ENCODE results near the gene GAB3.

The GAB3 gene, protein sequence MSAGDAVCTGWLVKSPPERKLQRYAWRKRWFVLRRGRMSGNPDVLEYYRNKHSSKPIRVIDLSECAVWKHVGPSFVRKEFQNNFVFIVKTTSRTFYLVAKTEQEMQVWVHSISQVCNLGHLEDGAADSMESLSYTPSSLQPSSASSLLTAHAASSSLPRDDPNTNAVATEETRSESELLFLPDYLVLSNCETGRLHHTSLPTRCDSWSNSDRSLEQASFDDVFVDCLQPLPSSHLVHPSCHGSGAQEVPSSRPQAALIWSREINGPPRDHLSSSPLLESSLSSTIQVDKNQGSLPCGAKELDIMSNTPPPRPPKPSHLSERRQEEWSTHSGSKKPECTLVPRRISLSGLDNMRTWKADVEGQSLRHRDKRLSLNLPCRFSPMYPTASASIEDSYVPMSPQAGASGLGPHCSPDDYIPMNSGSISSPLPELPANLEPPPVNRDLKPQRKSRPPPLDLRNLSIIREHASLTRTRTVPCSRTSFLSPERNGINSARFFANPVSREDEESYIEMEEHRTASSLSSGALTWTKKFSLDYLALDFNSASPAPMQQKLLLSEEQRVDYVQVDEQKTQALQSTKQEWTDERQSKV

DNA sequence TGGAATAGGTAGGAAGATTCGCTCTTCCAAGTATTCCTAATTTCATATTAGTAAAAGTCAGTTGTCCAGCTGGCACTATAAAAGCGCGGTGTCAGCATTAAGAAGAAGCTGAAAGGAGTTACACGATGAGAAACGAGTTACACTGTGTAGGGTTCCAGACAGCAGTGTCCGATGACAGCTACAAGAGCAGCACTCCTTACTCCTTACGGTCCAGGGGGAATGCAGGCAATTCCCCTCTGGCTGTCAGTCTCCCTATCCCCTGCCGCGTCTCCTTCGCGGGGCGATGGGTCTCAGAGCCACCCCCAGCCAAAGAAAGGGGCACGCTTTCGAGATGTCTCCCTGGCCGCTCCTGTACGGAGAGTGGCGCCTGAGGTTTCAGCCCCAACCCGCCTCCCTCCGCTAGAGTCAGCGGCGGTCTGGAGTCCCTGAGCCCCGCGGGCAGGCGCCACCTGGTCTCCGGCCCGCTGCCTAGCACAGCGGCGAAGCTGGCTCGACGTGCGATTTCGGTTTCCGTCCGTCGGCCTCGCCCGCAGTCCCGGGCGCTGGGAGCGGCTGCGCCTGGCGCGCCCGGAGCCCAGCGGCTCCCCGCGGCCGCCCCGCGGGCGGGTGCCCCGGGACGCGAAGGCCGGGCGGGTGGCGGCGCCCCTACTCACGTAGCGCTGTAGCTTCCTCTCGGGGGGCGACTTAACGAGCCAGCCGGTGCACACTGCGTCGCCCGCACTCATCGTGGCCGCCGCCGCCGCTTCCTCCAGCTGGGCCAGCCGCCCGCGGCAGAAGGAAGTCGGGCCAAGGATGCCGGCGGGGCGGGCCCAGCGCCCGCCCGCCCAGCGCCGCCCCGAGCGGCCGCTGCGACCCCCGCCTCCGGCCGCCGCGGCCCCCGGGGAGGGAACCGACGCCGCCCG lies at the start of gene GAB3:
Gene GAB3, minus strand, starts transcription at position 777 of the 902 bp plus-strand sequence. Its CDS starts 52 bp downstream, at position 725.
- DNase-seq, result peak; percentile 41

DNA sequence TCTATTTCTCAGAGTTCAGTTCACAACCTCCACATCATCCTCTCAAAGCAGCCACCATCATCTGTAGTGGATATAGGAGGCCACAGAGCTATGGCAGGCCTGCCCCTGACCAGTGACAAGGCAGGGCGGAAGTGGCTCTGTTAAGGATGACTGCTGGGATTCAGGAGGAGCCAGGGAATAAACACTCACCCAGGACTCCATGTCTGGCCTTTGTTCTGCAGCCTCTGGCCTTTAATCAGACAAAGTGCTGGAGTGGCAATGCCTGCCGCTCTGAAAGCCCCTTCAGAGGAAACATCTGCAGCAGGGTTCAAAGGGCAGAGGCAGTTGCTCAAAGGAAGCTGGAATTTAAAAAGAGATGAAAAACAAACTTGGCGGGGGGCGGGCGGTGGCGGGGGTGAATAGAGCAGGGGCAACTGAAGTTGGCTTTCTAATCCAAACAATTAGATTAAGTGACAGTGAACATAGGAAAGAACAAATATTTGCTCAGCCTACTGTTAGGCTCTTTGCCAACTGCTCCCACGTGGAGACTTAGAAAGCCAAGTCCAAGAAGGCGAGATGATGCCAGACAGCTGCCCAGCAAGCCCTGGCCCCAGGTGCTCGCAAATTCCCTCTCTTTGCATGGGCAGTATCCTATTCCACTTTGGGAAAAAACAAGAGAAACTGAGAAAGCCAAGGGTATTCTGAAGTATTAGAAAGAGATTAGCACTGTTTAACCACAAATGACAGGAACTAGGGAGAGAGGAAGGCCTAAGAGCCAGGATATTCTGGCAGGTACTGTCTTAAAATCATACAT lies 48.9 kb upstream of the GAB3 start:
- DNase-seq, result no peak

DNA sequence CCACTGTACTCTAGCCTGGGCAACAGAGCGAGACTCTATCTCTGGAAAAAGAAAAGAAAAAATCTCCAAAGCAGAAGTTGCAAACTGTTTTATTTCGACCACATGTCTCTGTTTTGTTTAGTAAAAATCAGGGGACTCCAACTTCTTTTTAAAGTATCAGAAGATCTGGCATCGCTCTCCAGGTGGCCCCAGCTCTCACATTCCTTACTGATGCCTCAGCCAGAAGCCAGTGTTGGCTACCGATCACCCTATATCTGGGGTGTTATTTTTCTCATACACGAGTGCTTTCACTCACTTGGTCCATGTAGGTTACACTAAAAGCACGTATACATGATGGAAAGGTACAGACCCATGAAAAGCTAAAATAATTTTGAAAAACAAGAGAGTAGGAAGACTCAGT lies 46.1 kb upstream of the GAB3 start:
- DNase-seq, result no peak

DNA sequence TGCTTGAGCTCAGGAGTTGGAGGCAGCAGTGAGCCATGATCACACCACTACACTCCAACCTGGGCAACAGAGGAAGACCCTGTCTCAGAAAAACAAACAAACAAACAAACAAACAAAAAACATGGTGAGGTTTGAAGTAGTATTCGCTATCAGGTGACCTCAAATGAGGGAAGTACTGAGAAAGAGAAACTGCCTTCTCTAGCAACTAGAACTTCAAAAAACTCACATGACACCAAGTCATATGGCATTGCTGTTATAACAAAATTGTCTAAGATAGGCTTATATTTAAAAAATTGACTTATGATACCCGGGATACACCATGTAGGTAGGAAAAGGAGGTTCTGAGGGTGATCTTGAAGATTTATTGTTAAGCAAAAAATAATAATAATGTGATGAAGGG lies 44.1 kb upstream of the GAB3 start:
- no peak for DNase-seq

DNA sequence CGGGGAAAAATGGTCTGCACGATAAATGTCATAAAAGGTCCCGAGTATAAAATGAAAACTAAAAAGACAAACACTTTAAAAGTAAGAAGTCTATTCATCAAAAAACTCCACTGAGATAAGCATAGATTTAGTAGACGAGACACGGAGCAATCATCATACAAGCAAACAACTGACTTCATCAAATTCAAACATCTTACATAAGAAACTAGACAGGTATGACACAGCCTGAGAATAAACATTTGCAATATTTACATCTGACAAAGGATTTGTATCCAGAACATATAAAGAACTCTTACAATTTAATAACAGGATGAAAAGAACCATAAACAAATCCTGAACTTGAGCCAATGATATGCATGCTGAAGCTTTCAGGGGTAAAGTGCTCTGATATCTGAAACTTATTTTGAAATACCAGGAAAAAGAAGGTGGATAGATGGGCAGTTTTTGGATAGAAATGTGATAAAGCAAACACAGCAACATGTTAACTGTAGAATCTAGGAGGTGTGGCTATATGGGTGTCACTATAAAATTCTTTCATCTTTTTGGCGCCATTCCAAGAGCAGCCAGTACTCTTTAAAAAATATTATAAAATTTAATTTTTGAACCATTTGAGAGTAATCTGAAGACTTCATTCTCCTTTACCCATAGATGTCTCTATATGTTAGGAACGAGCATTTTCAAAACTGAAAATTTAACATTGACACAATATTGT lies 42.4 kb upstream of the GAB3 start:
- no peak for DNase-seq

DNA sequence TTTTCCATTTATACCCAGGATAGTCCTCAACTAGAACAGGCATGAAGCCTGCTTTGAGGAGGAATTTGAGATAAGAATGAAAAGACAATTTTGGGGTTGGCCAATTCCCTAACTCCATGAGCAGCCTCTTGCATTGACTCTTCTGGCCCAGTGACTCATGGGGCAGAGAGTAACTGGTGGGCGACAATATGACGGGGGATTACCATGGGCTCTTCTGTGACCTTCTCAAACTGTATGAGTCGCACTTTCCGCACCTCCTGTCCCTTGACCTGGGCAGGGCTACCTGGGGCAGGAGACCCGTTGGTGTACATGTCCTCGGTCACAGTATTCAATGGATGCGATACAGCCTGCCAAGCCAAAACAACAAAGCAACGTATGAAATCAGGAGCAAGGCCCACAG lies 41.1 kb upstream of the GAB3 start:
- no peak for DNase-seq

DNA sequence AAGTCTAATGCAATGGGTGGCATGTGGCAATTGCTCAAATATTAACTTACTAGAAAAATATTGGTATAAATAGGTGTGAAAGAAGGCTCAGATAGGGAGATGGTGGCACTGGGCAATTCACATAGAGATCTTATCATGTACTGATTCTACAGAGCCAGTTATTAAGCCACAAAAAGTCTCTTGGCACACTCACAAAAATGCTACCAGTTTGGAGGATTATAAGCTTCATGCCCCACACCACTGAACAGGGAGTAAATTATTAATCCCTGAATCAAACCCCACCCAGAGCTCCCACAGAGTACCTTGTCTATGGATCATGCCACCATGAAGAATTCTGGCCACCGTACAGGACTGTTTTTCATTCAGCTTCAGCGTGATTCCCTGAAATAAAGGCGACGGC lies 40.6 kb upstream of the GAB3 start:
- DNase-seq, result no peak

DNA sequence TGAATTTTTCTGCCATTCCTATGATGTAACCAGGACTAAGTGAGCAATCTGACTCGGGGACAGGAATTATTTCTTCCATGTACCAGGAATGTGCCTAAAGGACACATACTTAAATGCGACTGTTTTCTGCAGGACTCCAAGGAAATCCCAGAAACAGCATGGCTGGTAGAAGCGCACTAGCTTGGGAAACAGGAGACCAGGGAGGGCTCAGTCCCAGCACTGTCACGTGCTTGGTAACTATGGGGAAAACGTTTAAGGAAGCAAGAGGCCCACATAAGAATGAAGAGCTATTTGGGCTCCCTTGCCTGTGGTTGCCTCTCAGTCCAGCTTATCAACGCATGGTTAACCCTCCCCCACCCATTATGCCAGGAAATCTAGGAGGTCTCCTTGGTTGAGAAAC lies 34.8 kb upstream of the GAB3 start:
- no peak for DNase-seq

DNA sequence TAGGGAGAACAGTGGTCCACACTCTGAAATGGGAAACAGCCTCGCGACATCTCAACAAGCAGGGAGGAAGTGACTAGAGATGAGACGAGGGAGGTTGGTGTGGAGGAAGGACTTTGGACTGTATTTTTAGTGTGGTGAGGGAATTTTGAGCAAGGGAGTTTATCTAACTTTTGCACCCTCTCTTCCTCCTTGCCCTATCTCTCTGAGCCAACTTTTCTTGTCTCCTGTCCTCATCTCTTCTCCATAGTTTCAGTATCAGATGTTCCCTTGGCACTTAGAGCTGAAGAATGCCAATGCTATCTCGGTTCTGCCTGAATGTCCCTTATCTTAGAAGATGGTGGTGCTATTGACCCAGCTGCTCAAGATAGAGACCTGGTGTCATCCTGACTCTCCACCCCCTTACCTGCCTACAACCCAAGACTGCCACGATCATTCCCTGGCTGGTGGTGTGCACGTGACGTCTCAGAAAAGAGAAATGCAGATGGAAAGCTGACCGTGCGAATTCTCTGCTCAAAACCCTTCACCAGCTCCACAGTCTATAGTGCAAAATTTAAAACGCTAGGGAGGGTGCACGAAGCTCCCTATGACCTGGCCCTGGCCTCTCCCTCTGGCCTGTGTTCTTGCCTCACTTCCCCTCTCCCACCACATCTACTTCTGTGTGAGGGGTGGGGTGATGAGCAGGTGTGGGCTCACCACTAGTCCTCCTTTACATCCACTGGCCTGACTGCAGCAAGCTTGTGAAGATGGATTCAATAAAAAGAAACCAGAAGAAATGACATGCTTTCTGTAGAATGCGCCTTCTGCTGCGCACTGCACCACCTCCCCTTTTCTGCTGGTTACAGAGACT lies 33.5 kb upstream of the GAB3 start:
- DNase-seq, result no peak

DNA sequence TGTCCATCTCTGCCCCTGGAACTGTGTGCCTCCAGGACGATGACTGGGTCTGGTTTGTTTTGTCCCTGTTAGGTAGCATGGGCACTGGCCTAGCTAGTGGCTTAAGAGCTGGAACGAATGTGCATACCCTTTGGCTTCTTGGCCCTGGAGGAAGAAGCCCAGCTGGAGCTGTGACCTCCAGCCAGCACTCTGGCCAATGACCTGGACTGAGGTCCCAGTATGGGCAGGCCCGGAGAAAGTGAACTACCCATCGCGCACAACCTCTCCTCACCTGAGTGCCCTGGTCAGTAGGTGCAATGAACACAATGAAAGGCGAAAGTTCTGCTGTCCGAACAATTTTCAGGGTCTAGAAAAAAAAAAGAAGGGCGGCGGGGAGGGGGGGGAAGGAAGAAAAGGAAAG lies 30.1 kb upstream of the GAB3 start:
- no peak for DNase-seq

DNA sequence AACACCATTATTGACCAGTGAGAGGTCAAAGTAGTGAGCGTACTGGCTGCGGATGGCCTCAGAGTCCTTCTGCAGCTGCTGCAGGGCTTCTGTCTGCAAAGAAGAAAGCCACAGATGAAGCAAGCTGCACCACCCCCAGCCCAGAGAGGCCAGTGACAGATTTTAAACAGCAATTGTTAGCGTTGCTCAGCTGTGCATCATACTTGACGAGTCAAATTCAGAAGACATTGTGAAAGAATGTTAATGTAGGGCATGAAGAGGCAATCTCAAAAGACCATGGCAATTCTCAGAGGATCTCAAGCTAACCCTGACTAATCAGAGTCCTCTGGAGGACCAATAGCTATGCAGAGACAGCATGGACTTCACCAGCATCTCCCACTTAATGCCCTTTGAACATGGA lies 28.4 kb upstream of the GAB3 start:
- no peak for DNase-seq

DNA sequence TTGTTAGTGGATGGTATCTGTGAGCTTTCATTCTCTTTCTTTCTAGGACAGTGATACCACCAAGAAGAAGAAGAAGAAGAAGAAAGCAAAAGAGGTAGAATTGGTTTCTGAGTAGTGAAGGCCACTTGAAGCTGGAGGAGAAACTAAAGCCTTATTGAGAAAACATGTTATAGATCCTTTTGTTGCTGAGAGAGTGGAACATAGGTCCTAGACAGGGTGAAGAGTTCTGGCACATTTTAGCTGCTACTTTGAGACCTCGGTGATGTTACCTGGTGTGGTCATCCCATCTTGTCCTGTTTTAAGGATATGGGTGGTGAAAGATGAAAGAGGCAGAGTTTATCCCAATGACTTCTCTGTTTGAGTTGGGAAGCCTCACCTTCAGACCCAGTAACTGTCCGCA lies 25.9 kb upstream of the GAB3 start:
- DNase-seq, result no peak

DNA sequence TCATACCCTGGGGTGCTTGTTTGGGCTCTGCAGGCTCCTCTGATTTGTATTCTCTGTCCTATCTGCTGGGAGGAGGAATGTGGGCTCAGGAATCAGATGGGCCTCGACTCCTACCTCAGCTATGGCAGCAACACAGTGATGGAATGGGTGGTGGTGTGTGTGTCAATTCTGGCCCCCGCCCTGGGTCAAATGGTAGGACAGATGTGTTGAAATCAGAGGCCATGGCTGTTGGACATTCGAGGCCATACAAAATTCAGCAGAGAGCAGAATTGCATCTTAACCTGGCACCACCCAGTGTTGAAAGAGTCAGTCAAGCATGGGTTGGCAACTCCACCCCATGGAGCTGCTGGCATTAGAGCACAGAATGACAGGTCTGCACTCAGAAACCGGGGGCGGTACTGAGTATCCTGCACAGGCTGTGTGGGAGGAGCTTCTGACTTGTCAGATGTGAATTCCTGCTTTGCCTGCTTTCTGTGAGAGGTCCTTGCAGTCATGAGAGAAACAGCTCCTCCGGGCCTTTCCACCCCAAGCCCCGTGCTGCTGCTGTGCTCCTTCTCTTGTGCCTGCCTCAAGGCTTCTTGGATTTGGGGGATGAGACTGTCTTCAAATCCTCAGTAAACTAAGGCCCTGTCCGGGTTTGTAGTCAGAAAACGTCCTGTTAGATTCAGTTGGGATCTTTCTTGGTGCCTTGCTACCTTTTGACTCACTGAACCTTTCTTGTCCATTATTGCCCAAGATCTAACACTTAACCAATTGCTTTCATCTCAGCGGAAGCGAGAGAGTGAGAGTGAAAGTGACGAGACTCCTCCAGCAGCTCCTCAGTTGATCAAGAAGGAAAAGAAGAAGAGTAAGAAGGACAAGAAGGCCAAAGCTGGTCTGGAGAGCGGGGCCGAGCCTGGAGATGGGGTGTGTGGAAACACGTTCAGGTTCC lies 24.8 kb upstream of the GAB3 start:
- no peak for DNase-seq

DNA sequence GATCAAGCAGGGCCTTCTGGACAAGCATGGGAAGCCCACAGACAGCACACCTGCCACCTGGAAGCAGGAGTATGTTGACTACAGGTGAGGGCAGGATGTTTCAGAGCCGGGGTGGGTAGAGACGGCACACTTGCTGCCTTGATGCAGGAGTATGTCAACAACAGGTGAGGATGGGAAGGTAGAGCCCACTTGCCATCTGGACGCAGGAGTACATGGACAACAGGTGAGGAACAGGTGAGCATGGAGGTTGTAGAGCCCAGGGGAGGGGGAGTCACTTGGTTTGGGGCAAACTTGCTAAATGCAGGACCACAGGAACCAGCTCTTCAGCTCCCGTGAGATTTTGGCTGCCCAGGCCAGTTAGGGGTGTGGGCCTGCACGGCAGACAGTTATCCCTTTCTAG lies 23.7 kb upstream of the GAB3 start:
- DNase-seq, result no peak

DNA sequence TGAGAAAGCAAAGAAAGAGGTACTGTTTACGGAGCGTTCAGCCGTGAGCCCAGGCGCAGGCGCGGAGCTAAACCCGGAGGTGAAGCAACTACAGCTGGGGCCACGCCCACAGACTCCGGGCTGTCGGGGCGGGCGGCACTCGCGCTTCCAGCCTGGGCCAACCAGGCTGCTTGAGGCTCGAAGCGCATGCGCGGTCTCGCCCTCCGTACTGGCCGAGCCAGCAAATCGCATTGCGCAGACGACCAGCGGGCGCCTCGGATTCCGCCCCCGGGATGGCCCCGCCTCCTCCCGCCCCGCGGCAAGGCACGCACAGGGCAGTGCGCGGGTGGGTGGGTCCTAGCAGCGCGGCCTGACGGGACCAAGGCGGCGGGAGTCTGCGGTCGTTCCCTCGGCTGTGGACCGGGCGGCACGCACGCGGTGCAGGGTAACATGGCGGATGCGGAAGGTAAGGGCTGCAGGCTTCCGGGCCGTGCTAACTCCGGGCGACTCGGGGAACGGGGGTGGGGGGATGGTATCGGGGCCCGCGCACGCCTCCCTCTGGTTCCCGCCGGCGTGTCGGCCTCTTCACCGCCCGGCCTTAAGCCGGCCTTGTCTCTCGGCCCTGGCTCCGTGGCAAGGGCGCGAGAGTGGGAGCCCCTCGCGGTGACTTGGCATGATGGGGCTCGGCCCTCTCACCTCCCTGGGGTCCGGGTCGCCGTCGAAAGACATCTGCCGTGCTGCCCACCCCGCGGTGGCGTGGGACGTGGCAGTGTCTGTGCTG lies 11.8 kb upstream of the GAB3 start, which contains the start of gene DKC1:
Gene DKC1, plus strand, starts transcription at position 328 of the 760 bp plus-strand sequence. Its CDS starts 102 bp downstream, at position 430.
- DNase-seq, result peak; percentile 92

DNA sequence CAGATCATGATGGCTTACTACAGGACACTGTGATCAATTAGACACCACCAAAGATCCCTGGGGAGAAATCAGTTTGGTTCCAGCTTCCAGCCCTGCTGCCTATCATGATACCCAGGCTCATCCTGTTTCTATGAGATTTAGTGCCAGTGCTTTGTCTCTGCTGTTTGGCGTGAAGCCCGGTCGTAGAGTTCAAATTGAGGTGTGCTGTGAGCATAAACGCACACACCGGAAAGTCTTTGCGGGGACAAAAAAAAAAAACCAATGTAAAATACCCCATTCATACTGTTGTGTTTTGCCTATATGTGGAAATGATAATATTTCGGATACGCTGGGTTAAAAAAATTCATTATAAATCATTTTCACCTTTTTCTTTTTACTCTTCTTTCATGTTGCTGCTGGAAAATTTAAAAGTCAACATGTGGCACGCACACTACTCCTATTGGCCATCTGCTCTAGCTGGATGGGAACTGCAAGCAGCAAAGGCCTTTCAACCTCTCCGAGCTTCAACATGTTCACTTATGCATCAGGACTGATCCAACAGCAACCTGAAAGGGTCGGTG lies 11.2 kb upstream of the GAB3 start:
- no peak for DNase-seq

DNA sequence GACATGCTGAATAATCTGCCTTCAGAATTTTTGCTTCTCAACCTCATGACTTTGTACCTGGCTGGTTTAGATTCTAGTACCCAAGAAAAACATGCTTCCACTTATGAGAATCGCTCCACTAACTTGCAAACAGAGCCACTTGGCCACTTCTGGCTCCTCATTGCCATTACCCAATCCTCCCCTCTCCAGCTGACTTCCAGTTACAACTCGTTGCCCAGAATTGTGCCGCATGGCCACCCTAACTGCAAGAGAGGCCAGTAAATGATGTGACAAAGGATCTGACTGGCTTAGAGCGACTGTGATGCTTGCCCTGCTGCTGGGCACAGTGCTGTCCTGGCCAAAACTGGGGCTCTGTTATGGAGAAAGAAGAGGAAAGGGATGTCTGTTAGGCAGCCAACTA lies 7.8 kb upstream of the GAB3 start:
- DNase-seq, result no peak

DNA sequence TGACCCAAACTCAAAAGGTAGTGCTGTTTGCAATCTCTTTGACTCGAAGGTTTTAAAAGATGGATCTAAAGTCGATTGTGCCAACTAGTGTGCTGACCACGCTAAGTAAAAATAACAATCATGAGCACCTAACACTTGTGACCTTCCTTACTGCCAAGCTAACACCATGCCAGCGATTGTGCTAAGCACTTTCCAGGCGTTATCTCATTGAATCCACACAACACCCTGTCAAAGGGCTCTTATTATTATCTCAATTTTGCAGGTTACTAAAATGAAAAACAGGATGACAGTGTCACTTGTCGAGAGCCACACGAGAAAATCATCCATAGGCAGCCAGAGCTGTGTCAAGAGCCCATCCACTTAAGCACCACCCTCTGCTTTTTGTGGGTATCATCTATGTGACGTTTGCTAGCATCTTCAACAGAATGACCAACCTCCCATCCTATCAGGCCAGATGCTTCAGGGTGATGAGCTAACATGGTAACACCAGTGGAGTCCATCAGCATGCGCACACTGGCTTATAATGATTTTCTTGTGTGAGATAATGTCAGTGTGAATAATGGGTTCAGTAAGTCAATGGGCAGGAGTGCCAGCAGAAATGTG lies 893 bp upstream of the GAB3 start:
- DNase-seq, result no peak

Measured in NK-92 treated with Interleukin-12 subunit alpha and Interleukin-12 subunit beta, amount 100 ng/mL, for 24 hours (cell line).